HFF-Myc (cell line): Measurements from ENCODE around the gene TDRD7.

ENCODE experiments used
- DNase-seq: peaks from one replicate; pipeline ENCODE4 v3.0.0-alpha.2; 2011; ENCODE audit warnings: low read depth; ENCODE audit errors: extremely low read depth
- H3K4me3 ChIP-seq: replicated peaks from 2 replicates; pipeline ENCODE4 v1.5.1; 2011; ENCODE audit warnings: low read depth, mild to moderate bottlenecking, control low read depth, low read length
- CTCF ChIP-seq: IDR thresholded peaks from 2 replicates; pipeline ENCODE4 v1.5.1; 2012; ENCODE audit warnings: mild to moderate bottlenecking, low read depth, low read length, control low read depth; ENCODE audit errors: missing control alignments

Gene TDRD7

GRCh38 chr9:97387504-97387886 lies 24.4 kb upstream of the TDRD7 start:
- H3K4me3 ChIP-seq = no peak overlapping the region
- TF ChIP-seq CTCF = no peak
- no peak for DNase-seq

- TF ChIP-seq CTCF = no peak
- DNase-seq = no peak
- no peak overlapping the region for H3K4me3 ChIP-seq
Observed at GRCh38 chr9:97387936-97388684, 23.8 kb upstream of the TDRD7 start.

- DNase-seq = no peak
- TF ChIP-seq CTCF = no peak
- H3K4me3 ChIP-seq = no peak overlapping the region
Observed at GRCh38 chr9:97388721-97389238, 23.1 kb upstream of the TDRD7 start.

GRCh38 chr9:97389249-97389648 lies 22.6 kb upstream of the TDRD7 start:
- no peak for TF ChIP-seq CTCF
- no peak overlapping the region for H3K4me3 ChIP-seq
- DNase-seq = no peak

GRCh38 chr9:97390791-97391406 lies 21.0 kb upstream of the TDRD7 start:
- TF ChIP-seq CTCF = no peak
- DNase-seq = no peak

GRCh38 chr9:97394881-97395280 lies 17.0 kb upstream of the TDRD7 start:
- TF ChIP-seq CTCF = no peak
- no peak for DNase-seq
- no peak overlapping the region for H3K4me3 ChIP-seq

More at GRCh38 chr9:97390791-97391406, 21.0 kb upstream of the TDRD7 start:
- H3K4me3 ChIP-seq = no peak overlapping the region
